ENCODE data around the gene HEG1.

GRCh38 chr3:125032100-125032643 lies 23.6 kb downstream of the HEG1 start:
- no peak for TF ChIP-seq POLR2AphosphoS5 (IDR thresholded peaks at IDR 0.05; ENCODE audit: low read depth, low read length)
- no peak for TF ChIP-seq TAF1 (IDR thresholded peaks at IDR 0.05; ENCODE audit: low read depth, low read length)
- TF ChIP-seq POLR2A (IDR thresholded peaks at IDR 0.05; ENCODE audit: low read depth, low read length): no peak
- TF ChIP-seq SPI1 (IDR thresholded peaks at IDR 0.05; ENCODE audit: low read depth, low read length): no peak

Data from GM12891 (cell line).